ENCODE results near the gene AAMP. TPM values are rescaled to one million over a fixed set of nuclear protein-coding genes. Genes with fewer than 3 reads are reported as not detected.

AAMP gene
- total and polyA plus RNA-seq, 10 donors = 54.1 to 93.8 (median 62.5) TPM

DNA sequence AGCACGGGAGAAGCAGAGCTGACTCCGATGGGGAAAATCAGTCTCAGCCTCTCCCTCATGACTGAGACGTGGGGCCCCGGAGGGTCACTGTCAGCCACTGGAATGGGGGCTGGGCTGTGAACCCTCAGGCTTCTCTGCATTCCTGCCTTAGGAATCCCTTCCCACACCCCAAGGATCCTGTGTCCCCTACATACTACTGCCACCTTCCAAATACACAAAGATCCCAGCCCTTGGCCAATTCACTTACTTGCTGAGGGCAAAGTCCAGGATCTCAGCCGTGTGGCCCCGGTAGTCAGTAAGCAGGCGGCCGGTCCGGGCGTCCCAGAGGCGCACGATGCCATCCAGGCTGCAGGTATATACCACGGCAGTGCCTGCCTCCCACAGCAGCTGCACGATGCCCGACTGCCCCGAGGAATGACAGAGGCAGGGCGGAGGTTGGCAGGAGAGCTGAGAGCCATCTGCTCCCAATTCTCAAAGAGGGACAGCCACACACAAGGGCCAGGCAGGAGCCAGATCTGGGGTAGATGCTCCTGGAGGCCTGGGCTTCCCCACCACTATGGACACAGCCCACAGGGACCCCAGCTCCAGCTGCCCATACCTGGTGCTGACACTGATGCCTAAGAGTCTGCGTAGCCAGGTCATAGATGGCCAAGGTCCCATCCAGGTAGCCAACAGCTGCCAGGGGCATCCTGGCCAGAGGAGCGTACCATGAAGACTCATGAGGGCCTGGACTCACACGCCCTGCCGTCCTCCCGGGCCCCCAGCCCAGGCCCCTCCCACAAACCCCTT, 5.0 kb downstream of the AAMP start:
- peaks cover 0 to 63% (median 49%) of the 10 kb centered on the region in 6 donors for H3K36me3 ChIP-seq
- TF ChIP-seq, protein P1, sequence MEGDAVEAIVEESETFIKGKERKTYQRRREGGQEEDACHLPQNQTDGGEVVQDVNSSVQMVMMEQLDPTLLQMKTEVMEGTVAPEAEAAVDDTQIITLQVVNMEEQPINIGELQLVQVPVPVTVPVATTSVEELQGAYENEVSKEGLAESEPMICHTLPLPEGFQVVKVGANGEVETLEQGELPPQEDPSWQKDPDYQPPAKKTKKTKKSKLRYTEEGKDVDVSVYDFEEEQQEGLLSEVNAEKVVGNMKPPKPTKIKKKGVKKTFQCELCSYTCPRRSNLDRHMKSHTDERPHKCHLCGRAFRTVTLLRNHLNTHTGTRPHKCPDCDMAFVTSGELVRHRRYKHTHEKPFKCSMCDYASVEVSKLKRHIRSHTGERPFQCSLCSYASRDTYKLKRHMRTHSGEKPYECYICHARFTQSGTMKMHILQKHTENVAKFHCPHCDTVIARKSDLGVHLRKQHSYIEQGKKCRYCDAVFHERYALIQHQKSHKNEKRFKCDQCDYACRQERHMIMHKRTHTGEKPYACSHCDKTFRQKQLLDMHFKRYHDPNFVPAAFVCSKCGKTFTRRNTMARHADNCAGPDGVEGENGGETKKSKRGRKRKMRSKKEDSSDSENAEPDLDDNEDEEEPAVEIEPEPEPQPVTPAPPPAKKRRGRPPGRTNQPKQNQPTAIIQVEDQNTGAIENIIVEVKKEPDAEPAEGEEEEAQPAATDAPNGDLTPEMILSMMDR (IDR thresholded peaks at IDR 0.05 in 8 of 11, conservative IDR thresholded peaks at IDR 0.05 in 3 of 11) = no peak
- peak in 2 of 3 donors; percentile 19 to 38 for TF ChIP-seq POLR2AphosphoS5 (IDR thresholded peaks at IDR 0.05)
- no peaks in the 10 kb centered on the region for H3K27me3 ChIP-seq (replicated peaks in 1 of 7)
- no peak overlapping the region for H3K4me3 ChIP-seq
- no peaks in the 10 kb centered on the region for H3K9me3 ChIP-seq
- peak overlapping the region in 2 of 8 donors; percentile 82 to 84 for H3K27ac ChIP-seq
- intact Hi-C loops (cut with DNase I; ENCODE audit: low total_unique reads) = no loop called here
- peaks cover 11 to 88% (median 60%) of the 10 kb centered on the region in 6 donors for H3K4me1 ChIP-seq
- 89 to 96% (median 92%) methylated on average over 16 to 22 of the region's 22 CpGs for WGBS, 5 donors
- peak; percentile 72 for DNase-seq

DNA sequence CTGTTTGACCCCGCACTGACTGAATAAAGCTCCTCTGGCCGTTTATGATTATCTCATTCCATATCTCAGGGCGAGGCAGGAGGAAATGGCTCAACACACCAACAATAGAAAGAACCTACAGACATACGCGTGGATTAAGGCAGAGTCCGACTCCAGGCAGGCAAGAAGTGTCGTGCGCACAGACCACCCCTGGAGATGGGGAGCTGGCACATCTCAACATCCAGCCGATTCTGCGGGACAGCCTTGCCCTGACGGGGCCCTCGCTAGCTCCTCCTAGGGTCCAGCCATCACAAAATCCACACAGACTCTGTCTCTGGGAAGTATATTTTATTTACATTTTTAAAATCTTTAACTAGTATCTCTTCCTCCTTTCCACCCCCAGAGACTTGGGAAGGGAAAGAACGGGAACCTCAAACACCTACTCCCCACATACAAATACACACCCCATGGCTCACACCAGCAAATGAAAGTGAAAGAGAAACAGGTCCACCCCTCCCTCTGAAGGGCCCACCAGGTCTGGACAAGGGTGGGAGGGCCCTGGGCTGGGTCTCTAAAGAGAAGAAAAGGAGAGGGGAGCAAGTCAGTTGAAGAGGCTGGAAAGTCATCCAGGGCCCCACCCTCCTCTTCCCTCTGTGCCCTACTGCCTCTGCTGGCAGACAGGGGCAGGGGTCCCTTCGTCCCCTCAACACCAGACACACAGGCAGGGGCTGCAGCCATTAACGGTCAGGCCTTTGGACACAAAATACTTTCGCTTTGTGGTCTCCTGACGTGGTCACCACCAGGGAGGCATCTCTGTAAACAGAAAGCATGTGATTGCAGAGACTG, 5.9 kb downstream of the AAMP start:
- intact Hi-C loops (cut with DNase I; ENCODE audit: low total_unique reads) = no loop called here
- H3K36me3 ChIP-seq = peaks cover 0 to 63% (median 49%) of the 10 kb centered on the region in 6 donors
- DNase-seq = no peak

DNA sequence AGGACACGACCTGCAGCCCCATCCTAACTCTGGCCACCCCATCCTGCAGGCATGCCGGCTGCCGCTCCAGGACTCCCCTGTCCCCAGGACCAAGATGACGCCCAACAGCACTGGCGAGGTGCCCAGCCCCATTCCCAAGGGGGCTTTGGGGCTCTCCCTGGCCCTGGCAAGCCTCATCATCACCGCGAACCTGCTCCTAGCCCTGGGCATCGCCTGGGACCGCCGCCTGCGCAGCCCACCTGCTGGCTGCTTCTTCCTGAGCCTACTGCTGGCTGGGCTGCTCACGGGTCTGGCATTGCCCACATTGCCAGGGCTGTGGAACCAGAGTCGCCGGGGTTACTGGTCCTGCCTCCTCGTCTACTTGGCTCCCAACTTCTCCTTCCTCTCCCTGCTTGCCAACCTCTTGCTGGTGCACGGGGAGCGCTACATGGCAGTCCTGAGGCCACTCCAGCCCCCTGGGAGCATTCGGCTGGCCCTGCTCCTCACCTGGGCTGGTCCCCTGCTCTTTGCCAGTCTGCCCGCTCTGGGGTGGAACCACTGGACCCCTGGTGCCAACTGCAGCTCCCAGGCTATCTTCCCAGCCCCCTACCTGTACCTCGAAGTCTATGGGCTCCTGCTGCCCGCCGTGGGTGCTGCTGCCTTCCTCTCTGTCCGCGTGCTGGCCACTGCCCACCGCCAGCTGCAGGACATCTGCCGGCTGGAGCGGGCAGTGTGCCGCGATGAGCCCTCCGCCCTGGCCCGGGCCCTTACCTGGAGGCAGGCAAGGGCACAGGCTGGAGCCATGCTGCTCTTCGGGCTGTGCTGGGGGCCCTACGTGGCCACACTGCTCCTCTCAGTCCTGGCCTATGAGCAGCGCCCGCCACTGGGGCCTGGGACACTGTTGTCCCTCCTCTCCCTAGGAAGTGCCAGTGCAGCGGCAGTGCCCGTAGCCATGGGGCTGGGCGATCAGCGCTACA, 7.0 kb downstream of the AAMP start:
- no peak for TF ChIP-seq POLR2A (IDR thresholded peaks at IDR 0.05)
- TF ChIP-seq, protein P1 (IDR thresholded peaks at IDR 0.05 in 8 of 11, conservative IDR thresholded peaks at IDR 0.05 in 3 of 11) = no peak
- TF ChIP-seq POLR2AphosphoS5 (IDR thresholded peaks at IDR 0.05) = peak in 1 of 3 donors; percentile 48
- intact Hi-C loops (cut with DNase I; ENCODE audit: low total_unique reads) = no loop called here
- peaks cover 19 to 91% (median 63%) of the 10 kb centered on the region in 6 donors for H3K4me1 ChIP-seq
- H3K9me3 ChIP-seq = no peaks in the 10 kb centered on the region
- no peak overlapping the region for H3K4me3 ChIP-seq
- DNase-seq = no peak
- peaks cover 0 to 59% (median 48%) of the 10 kb centered on the region in 6 donors for H3K36me3 ChIP-seq
- WGBS, 5 donors = 89 to 93% (median 91%) methylated on average over 30 to 39 of the region's 39 CpGs
- H3K27ac ChIP-seq = peak overlapping the region in 2 of 8 donors; percentile 82 to 84
- no peaks in the 10 kb centered on the region for H3K27me3 ChIP-seq (replicated peaks in 1 of 7)

More for the DNA sequence above, 5.9 kb downstream of the AAMP start:
- Histone ChIP-seq H3K27me3 (replicated peaks in 1 of 7) (no peaks in the 10 kb centered on the region), H3K27ac (peak overlapping the region in 2 of 8 donors; percentile 82 to 84), H3K9me3 (no peaks in the 10 kb centered on the region), H3K4me3 (no peak overlapping the region), H3K4me1 (peaks cover 16 to 91% (median 63%) of the 10 kb centered on the region in 6 donors)
- TF ChIP-seq, protein P1 (IDR thresholded peaks at IDR 0.05 in 8 of 11, conservative IDR thresholded peaks at IDR 0.05 in 3 of 11) = no peak
- TF ChIP-seq POLR2AphosphoS5 (IDR thresholded peaks at IDR 0.05) (no peak), POLR2A (IDR thresholded peaks at IDR 0.05) (no peak)
- 78 to 85% (median 80%) methylated on average over 16 to 17 of the region's 17 CpGs for WGBS, 5 donors

Data from spleen (tissue), 11 donors.